NCI-H2227 (cell line): Measurements from ENCODE around the gene MAX.

Source experiments
- DNase-seq: peaks from one replicate; lab custom pipeline; 2025; ENCODE audit not compliant: unreplicated experiment; lab: John Stamatoyannopoulos, UW

The MAX gene, protein sequence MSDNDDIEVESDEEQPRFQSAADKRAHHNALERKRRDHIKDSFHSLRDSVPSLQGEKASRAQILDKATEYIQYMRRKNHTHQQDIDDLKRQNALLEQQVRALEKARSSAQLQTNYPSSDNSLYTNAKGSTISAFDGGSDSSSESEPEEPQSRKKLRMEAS

DNA sequence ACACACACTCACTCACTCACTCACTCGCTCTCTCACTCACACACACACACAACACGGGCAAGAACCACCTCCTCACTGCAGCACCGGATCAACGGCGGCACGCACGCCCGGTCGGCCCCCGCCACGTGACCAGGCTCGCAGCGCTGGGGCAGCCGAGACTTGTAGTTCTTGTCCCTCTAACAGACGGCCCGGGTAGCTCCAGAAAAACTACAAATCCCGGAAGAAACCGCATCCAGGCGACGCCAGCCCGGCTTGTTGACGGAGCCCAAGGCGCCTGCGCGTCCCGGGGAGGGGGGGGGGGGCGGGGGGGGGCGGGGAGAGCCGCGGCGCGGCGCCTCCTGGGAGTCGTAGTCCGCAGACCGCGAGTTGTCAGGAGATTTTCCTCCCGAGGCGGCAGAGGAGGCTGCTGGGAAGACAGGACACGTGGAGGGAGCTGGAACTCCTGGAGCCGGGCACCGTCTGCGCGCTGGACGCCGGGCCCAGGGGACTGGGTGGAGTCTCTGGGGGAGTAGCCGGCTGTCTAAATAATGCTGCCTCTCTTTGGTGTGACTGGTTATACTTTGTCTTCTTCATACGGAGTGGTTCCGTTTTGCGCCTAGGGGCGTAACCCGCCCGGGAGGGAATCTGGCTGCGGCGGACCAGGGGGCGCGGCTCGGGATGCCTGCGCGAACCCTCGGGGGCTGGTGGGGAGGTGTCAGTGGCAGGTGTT lies at the start of gene MAX:
MAX (minus strand) TSS at position 77 of the 709 bp plus-strand sequence. CDS start 178 bp downstream, outside the sequence.
- DNase-seq: peak; percentile 98

DNA sequence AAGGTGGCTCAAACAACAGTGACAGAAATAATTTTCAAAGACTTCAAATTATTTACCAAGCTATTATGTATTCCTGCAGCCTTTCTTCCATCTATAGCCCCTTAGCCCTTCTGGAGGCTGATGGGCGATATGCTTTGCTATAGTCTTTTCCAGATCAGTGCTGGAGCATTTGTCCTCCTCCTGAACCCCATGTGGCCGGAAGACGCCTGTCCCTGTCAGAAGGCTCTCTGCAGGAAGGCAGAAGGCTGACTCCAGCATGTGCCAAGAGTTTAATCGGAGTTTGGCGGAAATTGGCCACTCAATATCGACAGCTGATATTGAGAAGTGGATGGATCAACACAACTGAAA lies 49.3 kb upstream of the MAX start:
- DNase-seq: no peak

DNA sequence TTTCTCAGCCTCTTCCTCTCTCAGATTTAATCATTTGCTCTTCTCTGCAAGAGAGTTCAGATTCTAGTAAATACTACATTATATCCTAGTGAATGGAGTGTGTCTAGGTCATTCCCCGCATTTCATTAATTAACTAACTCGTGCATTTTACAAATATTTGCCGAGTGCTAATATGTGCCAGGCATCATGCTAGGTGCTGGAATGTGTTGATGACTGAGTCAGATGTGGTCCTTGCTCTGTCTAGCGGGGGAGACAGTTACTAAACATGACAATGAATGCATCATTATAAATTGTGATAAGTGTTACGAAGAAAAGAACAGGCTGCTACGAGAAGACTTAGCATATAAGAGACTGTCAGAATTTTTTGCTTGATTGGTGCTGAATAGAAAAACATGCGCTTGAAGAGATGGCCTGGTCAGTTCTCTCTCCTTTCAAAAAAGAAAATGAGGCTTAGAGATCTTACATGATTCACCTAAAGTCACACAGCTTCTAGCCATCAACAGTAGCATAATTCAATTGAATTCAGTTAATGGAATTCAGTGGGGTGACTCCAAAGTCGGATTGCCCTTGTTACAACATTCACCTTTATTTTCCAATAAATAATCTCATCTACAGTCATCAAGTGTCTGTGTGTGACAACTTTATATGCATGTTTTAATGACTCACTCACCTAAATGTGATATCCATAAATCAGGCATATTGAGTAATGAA lies 48.7 kb upstream of the MAX start:
- no peak for DNase-seq

DNA sequence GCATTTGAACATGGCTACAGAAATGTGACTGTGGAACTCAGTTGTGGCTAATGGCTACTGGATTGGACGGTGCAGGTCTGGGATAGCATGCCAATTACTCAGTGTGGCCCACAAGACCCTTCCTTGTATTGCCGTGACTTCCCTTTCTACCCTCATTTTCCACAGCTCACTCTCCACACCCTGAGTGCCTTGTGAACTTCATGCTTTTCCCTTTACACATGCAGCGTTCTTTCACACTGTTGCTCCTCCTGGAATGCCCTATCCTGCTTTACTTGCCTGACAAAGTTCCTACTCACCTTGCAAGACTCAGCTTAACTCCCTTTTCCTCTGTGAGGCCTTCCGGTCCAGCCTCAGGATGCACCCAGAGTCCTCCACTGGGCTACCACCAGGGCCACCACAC lies 46.8 kb upstream of the MAX start:
- DNase-seq: no peak

DNA sequence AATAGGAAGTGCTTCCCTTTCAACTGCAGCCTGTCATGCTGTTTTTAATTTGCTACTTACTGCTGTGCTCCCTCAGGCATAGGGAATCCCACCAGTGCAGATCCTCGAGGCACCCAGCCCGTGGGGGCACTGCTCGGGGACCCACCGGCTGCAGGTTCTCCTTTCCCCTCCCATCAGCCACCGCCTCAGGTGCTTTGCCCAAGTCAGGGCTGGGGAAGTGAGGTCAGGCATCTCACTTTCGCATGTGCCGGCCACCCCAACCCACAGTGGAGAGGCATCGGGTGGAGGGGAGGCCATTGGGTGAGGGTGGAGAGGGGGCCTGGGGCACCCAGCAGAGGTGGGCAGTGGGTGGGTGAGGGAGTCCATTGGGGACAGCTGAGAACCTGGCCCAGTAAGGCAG lies 41.9 kb upstream of the MAX start:
- no peak for DNase-seq

DNA sequence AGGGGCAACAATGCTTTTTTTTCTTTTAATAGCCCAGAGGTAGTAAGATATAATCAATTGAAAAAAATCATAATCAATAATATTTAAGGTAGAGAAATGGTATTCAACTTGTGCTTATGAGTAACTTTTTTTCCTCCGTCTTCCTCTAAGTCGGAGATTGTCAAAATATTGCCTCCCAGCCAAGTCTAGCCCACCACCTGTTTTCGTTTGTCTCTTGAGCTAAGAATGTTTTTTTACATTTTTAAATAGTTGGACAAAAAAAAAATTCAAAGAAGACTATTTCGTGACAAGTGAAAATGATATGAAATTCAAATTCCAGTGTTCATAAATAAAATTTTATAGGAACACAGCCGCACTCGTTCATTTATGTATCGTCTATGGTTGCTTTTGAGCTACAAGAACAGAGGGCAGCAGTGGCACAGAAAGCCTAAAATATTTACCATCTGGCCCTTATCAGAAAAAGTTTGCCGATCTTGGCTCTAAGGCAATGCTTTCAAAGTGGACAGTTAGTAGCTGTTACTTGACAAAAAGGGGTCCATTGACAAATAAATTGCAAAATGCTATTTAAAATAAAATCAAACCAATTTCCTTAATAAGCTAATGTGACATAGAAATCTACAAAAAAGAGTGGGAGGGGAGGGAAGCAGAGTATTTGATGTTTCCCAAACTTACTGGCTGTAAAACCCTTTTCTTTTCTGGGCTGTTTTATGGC lies 40.8 kb upstream of the MAX start:
- no peak for DNase-seq

DNA sequence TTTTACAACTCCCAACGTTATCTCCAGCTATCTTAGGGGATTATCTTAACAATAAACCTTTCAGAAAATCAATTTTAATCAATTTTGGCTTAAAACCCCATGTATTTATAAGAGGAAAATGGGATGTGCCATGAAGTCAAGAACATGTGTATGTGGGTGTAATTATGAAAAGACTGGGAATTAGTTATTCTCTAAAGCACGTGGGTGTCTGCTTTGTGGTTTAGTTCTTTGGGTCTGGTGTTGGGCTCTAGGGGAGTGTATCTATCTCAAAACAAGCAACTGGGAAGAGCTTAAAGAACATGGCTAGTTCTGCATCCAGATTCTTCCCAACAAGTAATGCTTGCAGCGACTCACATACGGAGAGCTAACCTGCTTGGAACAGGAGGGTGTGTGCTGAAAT lies 40.1 kb upstream of the MAX start:
- DNase-seq: no peak

DNA sequence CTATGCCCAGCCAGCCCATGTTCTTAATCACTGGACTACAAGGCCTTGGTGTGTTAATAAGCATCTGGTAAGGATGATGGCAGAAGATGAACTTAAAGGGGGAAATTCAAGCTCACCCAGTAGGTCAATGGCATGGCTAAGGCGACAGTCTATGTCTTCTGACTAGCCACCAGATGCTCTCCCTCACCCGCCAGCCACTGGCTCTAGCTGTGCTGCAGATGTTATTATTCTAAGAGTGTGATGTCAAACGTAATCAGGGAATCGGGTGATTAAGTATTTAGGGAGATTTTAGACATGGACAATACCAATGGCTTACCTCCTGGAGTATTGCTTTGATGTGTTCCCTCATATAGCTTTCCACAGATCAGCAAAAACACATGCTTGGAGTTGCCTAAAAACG lies 39.2 kb upstream of the MAX start:
- no peak for DNase-seq

DNA sequence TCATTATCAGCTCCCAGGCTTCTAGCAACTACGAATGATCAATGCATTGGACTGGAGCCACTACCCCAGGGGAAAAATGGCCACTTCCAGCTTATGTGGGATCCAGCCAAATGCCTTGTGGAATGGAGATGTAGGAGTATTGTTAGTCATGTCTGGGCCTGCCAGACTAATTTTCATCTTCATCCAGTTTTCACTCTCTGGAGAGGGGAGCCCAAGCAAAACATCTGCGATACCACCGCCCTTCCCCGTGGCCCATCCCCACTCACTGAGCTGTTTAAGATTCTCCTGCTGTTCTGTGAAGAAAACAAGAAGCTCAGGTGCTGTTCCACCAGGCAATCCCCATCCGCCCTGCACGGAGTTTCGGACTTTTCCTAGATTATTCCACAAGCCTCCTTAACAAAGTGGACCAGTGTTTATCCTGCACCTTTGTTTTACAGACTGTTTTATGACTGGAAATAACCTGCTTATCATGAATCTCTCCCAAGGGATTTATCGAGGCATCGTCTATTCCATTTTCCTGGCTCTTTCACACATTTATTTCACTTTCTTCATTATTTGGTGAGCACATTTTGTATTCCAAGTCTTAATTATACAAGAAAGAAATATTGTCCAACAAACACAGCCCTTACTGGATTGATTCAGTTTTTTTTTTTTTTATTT lies 35.5 kb upstream of the MAX start:
- no peak for DNase-seq

DNA sequence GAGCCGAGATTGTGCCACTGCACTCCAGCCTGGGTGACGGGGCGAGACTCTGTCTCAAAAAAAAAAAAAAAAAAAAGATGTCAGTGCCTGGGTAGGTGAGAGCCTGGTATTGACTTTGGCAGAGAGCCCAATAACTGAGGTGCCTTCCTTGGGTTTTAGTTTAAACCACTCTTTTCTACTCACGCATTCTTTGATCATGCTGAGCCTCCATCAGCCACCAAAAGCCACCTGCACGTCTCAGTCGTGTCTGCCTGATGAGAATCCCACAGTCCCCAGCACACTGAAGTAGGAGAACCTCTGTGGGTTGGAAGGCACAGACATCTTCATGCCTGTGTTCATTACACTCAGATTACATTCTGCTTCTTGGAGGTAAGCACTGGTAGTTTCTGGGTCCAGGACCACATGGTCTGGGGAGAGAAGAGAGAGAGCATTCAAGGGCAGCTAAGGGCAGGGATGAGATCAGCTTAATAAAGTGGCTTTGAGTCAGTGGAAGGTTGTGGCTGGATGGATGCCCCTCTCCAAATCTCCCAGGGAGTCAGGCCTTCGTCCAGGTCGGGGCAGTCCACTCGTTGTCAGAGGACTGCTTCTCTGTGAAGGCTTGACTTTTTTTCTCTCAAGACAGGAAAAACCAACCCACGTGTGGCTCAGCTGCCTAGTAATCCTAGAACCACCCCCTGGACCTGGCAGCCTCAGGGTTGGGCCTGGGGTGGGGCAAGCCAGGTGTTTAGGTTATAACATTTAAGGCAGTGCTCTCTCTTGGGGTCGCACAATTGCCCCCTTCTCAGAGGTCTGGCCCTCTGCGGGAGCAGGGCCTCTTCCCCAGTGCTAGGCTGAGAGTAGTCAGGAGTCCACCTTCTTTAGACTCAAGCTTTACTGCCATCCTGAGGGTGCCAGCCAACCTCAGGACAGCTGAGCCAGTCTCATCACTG lies 32.6 kb upstream of the MAX start:
- DNase-seq: no peak

DNA sequence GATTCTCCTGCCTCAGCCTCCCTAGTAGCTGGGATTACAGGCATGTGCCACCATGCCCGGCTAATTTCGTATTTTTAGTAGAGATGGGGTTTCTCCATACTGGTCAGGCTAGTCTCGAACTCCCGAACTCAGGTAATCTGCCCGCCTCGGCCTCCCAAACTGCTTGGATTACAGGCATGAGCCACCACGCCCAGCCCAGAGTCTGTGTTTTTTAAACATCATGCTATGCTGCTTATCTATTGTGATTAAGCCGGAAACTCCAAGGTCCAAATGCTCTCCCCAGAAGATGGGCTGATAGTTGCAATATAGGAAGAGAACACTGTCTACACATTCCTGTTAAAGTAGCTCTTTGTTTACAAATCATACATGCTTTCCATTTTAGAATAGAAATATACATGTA lies 30.5 kb upstream of the MAX start:
- DNase-seq: no peak

DNA sequence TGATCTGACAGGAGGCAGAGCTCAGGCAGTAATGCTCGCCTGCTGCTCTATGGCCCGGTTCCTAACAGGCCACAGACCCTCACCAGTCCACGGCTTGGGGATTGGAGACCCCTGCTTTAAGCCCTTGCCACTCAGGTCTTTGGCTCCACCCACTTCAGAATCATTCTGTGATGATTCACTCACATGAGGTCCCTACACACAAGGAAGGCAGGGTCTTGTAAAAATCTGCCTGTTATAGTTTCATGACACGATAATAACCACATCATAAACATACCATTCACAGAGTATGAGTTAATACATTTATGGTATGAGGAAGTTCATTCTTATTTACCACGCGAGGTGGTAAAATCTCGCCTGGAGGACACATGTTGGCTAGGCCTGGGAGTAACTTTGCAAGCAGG lies 29.0 kb upstream of the MAX start:
- DNase-seq: no peak

DNA sequence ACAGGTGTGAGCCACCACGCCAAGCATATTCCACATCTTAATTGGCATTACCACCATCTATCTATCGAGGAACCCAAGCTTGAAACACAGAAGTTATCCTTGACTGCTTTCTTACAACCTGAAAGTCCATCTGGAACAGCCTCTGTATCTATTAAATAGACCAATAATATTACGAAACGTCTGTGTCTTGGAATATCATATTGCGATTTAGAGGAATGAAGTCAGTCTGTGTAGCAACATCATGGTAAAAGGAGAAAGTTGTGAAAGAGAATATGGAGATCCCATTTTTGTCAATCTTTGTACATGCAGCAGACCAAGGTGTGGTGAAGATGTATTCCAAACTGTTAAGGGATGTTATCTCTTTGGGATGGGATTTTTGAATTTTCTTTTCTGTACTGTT lies 25.8 kb upstream of the MAX start:
- DNase-seq: no peak

DNA sequence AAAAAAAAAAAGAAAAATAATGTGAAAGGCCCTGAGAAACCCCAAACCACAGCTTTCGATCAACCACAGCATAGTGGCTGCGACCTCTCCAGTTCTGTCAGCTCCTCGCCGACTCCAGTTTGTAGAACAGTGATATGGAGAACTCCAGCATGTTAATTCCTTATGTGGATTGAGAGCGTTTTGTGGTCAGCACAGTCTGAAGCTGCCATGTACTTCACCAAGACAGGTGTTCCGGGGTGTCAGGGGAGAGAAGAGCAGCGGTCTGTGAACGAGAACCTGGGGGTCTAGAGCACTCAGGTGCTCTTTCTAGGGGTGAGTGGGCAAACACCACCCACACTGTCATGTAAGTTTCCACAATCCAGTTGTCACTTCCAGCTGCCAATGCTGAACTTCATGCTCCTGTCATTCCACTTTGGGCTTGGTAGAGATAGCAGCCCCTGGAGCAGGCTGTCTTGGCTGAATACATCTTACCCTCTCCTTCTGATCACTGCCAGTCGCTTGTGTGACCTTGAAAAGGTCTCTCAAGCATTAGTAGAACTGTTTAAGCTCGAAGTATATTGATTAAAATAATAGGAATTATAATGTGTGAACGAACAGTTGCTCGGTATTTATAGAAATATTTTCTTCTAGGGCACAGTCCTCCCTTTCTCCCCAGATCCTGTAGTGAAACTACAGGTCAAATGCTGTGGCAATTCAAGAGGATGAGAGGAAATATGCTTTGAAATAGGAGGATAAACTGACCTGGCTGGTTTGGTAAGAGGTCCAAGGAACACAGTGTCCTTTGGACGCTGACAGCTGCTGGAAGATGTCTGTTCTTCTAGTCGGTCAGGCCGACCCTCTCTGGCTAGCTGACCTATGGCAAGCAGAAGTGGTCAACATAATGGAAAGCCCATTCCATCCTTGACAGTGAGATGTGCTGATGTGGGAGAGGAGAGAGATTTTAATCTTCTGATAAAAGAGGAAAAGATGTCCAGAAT lies 15.7 kb upstream of the MAX start:
- DNase-seq: no peak

DNA sequence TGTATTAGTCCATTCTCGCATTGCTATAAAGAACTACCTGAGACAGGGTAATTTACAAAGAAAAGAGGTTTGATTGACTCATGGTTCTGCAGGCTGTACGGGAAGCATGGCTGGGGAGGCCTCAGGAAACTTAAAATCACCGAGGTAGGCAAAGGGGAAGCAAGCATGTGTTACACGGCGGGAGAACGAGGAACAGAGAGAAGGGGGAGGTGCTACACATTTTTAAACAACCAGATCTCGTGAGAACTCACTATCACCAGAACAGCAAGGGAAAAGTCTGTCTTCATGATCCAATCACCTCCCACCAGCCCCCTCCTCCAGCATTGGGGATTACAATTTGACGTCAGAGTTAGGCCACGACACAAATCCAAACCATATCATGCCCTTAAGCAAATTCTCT lies 13.3 kb upstream of the MAX start:
- DNase-seq: no peak

DNA sequence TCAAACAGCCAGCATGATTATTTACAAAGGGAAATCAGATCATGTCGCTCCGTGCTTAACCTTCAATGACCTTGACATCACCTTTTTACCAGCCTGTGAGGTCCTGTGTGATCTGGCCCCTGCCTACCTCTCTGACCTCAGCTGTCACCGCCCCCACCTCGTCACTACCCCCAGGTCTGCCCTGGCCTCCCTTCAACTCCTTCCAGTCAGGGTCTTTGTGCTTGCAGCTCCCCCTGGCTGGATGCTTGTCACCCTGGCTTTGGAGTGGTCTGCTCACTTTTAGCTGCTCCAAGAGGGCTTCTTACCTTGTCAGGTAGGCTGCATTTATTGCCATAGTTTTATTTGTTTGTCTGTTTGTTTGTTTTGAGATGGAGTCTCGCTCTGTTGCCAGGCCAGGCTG lies 8.2 kb upstream of the MAX start:
- DNase-seq: no peak

DNA sequence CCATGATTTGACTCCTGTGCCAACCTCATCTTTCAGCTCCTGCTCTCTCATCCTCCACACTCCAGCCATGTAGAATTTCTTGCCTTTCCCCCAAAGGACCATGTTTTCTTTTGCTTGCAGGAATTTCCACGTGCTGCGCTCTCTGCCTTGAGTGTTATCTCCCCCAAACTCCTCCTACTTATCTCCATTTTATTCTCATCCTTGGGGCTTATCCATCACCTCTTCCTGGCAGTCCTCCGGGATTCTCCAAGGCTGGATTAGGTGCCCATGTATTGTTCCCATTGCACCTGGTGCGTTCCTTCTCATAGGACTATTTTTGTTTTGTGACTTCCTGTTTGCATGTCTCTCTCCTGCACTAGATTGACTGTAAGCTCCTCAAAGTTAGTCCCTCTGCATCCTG lies 7.0 kb upstream of the MAX start:
- DNase-seq: no peak

DNA sequence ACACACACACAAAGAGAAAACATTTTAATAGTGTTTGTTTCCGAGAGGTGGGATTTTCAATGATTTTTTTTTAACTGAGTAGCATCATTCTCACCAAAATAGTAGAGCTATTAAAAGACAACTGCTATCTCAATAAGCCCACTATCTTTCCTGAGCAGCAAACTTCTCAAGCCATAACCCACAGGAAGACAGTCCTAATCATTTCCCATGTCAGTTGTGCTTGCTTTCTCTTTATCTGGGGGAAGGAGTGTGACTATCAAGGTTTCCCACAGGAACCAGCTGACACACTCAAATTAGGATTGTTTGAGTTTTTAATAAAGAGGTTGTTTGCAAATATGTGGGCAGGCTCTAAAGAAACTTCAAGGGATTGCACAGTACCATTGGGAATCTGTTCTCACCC lies 4.9 kb upstream of the MAX start:
- no peak for DNase-seq

DNA sequence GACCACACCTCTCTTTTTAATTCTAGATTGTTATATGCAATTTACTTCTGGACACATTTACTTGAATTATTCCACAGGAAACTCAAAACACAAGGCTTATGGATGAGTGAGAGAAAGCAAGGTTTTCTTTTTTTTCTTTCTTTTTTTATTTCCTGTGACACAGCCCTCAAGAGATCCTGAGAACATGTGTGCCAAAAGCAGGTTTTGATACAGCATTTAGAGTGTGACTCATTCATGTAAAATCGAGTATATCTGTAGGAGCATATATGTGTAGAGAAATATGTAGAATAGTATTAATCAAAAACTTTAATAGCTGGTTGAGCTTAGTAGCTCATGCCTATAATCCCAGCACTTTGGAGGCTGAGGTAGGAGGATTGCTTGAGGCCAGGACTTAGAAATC lies 4.4 kb upstream of the MAX start:
- no peak for DNase-seq
